Neural progenitor cell (in vitro differentiated cells): ENCODE data around the gene BNIPL. TPM values are rescaled to one million over a fixed set of nuclear protein-coding genes. Genes with fewer than 3 reads are reported as not detected.

Experiments
- DNase-seq: peaks from one replicate; pipeline ENCODE4 v3.0.0-alpha.2; 2016; ENCODE audit warnings: low spot score
- H2AFZ ChIP-seq: fragments of 200-600 bp; sonication (generic); replicated peaks from 2 replicates; pipeline ENCODE4 v1.6.1; 2016; ENCODE audit warnings: antibody characterized with exemption
- H3F3A ChIP-seq: fragments of 200-600 bp; sonication (generic); 2 replicates; pipeline ENCODE4 v1.6.1; 2016; ENCODE audit warnings: antibody characterized with exemption, low read depth
- H3K27ac ChIP-seq: fragments of 200-600 bp; sonication (generic); 2 replicates; pipeline ENCODE4 v1.5.1; 2016; ENCODE audit warnings: mild to moderate bottlenecking
- H3K27me3 ChIP-seq: fragments of 200-600 bp; sonication (generic); 2 replicates; pipeline ENCODE4 v1.6.1; 2016; ENCODE audit warnings: mild to moderate bottlenecking, moderate library complexity
- H3K36me3 ChIP-seq: fragments of 200-600 bp; sonication (generic); 2 replicates; pipeline ENCODE4 v1.5.1; 2016
- H3K4me1 ChIP-seq: fragments of 200-600 bp; sonication (generic); 2 replicates; pipeline ENCODE4 v1.6.1; 2016; ENCODE audit warnings: mixed run types
- H3K4me2 ChIP-seq: fragments of 200-600 bp; sonication (generic); 2 replicates; pipeline ENCODE4 v1.6.1; 2016
- H3K4me3 ChIP-seq: fragments of 200-600 bp; sonication (generic); 2 replicates; pipeline ENCODE4 v1.5.1; 2016
- H3K79me2 ChIP-seq: fragments of 200-600 bp; sonication (generic); 2 replicates; pipeline ENCODE4 v1.6.1; 2016; ENCODE audit warnings: low read depth
- H3K9ac ChIP-seq: fragments of 200-600 bp; sonication (generic); 2 replicates; pipeline ENCODE4 v1.6.1; 2016
- H3K9me3 ChIP-seq: fragments of 200-600 bp; sonication (generic); 2 replicates; pipeline ENCODE4 v1.5.1; 2016; ENCODE audit warnings: low read depth
- H4K20me1 ChIP-seq: fragments of 200-600 bp; sonication (generic); 2 replicates; pipeline ENCODE4 v1.6.1; 2016; ENCODE audit warnings: low read depth
- H3K27ac Mint-ChIP-seq: 3 replicates; pipeline ENCODE4 v1.8.0; 2021; ENCODE audit warnings: mixed read lengths
- H3K27me3 Mint-ChIP-seq: 2 replicates; pipeline ENCODE4 v1.8.0; 2022; ENCODE audit warnings: low read depth, mild to moderate bottlenecking, inconsistent platforms, moderate library complexity, mixed read lengths; ENCODE audit not compliant: insufficient read depth
- H3K36me3 Mint-ChIP-seq: 3 replicates; pipeline ENCODE4 v1.8.0; 2021; ENCODE audit warnings: mixed read lengths
- H3K4me1 Mint-ChIP-seq: 3 replicates; pipeline ENCODE4 v1.8.0; 2021; ENCODE audit warnings: mixed read lengths
- H3K4me3 Mint-ChIP-seq: 3 replicates; pipeline ENCODE4 v1.8.0; 2021; ENCODE audit warnings: mild to moderate bottlenecking, moderate library complexity, mixed read lengths
- H3K9me3 Mint-ChIP-seq: 3 replicates; pipeline ENCODE4 v1.8.0; 2020; ENCODE audit warnings: mixed read lengths
- EZH2 ChIP-seq: fragments of 200-600 bp; sonication (generic); IDR thresholded peaks from 2 replicates; pipeline ENCODE4 v1.6.1; 2017; ENCODE audit warnings: antibody characterized with exemption, mild to moderate bottlenecking, moderate library complexity
- EZH2phosphoT487 ChIP-seq: fragments of 200-600 bp; sonication (generic); IDR thresholded peaks from 2 replicates; pipeline ENCODE4 v1.6.1; 2017; ENCODE audit warnings: antibody characterized with exemption
- total RNA-seq: library from RNA; depleted of rRNA; stranded (reverse); fragments of >200 nt; gene quantifications from 2 replicates; pipeline ENCODE4 v1.2.3, GENCODE V29; 2015; ENCODE audit warnings: low replicate concordance
- TF ChIP-seq, protein P1 (sequence below): fragments of 200-600 bp; sonication (generic); IDR thresholded peaks from 2 replicates; pipeline ENCODE4 v1.5.1; 2017; ENCODE audit warnings: antibody characterized with exemption, mild to moderate bottlenecking

Gene BNIPL
- total RNA-seq, 1 donor from 2014 or later = 0.97 TPM

DNA sequence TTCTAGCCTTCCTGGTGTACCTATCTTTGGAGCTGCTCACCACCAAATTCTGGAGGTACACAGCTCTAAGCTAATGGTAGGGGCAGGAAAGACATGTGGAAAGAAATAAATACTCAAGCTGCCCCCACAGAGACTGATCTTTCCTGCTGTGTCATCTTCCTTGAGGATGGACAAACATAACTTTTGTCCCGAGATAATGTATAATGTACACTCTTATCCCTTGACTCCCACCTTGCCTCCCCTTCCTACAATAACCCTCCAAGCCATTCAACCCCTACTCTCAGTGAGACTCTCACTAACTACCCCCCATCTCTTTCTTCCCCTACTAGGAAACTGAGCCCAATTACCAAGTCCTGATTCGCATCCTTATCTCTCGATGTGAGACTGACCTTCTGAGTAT lies 42.1 kb upstream of the BNIPL start:
- no peak overlapping the region for H3K27ac Mint-ChIP-seq
- Histone ChIP-seq H3K9me3 (no peaks in the 10 kb centered on the region), H3K9ac (no peak overlapping the region), H3K4me2 (no peak overlapping the region), H3F3A (no peaks in the 10 kb centered on the region), H3K4me3 (no peak overlapping the region), H3K27ac (no peak overlapping the region), H3K27me3 (no peaks in the 10 kb centered on the region), H3K79me2 (no peaks in the 10 kb centered on the region), H2AFZ (no peak overlapping the region), H3K4me1 (peaks cover 3% of the 10 kb centered on the region), H4K20me1 (no peaks in the 10 kb centered on the region), H3K36me3 (no peaks in the 10 kb centered on the region)
- H3K4me3 Mint-ChIP-seq = no peak overlapping the region
- peaks cover 2% of the 10 kb centered on the region for H3K27me3 Mint-ChIP-seq
- no peak for TF ChIP-seq EZH2phosphoT487
- TF ChIP-seq, protein P1, sequence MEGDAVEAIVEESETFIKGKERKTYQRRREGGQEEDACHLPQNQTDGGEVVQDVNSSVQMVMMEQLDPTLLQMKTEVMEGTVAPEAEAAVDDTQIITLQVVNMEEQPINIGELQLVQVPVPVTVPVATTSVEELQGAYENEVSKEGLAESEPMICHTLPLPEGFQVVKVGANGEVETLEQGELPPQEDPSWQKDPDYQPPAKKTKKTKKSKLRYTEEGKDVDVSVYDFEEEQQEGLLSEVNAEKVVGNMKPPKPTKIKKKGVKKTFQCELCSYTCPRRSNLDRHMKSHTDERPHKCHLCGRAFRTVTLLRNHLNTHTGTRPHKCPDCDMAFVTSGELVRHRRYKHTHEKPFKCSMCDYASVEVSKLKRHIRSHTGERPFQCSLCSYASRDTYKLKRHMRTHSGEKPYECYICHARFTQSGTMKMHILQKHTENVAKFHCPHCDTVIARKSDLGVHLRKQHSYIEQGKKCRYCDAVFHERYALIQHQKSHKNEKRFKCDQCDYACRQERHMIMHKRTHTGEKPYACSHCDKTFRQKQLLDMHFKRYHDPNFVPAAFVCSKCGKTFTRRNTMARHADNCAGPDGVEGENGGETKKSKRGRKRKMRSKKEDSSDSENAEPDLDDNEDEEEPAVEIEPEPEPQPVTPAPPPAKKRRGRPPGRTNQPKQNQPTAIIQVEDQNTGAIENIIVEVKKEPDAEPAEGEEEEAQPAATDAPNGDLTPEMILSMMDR = no peak
- TF ChIP-seq EZH2 = no peak
- peaks cover 6% of the 10 kb centered on the region for H3K4me1 Mint-ChIP-seq
- H3K9me3 Mint-ChIP-seq = no peaks in the 10 kb centered on the region
- DNase-seq = no peak
- peaks cover 3% of the 10 kb centered on the region for H3K36me3 Mint-ChIP-seq

DNA sequence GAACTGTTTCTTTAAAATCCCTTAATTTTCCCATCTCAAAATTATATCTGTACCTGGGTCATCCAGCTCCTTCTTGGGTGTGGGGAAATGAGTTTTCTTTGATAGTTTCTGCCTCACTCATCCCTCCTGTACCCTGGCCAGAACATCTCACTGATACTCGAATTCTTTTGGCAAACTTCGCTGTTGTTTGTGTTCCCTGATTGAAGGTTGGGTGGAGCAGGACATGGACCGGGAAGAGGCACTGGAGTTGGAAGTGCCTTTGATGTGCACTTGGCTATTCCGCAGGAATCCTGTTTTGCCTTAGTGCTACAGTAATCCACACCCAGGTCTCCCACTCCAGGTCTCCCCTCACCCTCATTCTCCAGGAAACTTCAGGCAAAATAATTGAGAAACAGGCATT lies 40.9 kb upstream of the BNIPL start:
- Histone ChIP-seq H3K4me3 (no peak overlapping the region), H3K4me2 (no peak overlapping the region), H3K9me3 (no peaks in the 10 kb centered on the region), H3K27ac (no peak overlapping the region), H3K79me2 (no peaks in the 10 kb centered on the region), H3K27me3 (no peaks in the 10 kb centered on the region), H3K4me1 (peaks cover 3% of the 10 kb centered on the region), H2AFZ (peak overlapping the region; percentile 73), H3K9ac (no peak overlapping the region), H4K20me1 (no peaks in the 10 kb centered on the region), H3F3A (no peaks in the 10 kb centered on the region), H3K36me3 (no peaks in the 10 kb centered on the region)
- DNase-seq = no peak
- Mint-ChIP-seq H3K27me3 (peaks cover 2% of the 10 kb centered on the region), H3K9me3 (no peaks in the 10 kb centered on the region), H3K36me3 (peaks cover 6% of the 10 kb centered on the region), H3K4me1 (peaks cover 6% of the 10 kb centered on the region), H3K27ac (peak overlapping the region; percentile 78), H3K4me3 (peak overlapping the region; percentile 66)
- TF ChIP-seq EZH2 = no peak
- TF ChIP-seq EZH2phosphoT487 = no peak
- TF ChIP-seq, protein P1 = no peak

DNA sequence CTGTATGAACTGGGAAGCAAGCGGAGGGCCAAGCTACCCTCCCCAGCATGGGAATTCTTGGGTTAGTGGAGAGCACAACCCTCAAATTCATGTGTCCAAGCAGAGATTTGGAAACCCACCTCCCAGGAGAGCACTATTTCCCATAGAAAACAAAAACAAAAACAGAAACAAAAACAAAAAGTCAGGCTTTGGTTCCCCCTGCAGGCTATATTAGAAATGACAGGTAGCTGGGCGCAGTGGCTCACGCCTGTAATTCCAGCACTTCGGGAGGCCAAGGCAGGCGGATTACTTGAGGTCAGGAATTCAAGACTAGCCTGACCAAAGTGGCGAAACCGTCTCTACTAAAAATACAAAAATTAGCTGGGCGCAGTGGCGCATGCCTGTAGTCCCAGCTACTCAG lies 40.5 kb upstream of the BNIPL start:
- Mint-ChIP-seq H3K36me3 (peaks cover 7% of the 10 kb centered on the region), H3K9me3 (no peaks in the 10 kb centered on the region), H3K4me3 (peak overlapping the region; percentile 66), H3K27ac (peak overlapping the region; percentile 78), H3K27me3 (peaks cover 2% of the 10 kb centered on the region), H3K4me1 (peaks cover 6% of the 10 kb centered on the region)
- no peak overlapping the region for H3K4me2 ChIP-seq
- no peaks in the 10 kb centered on the region for H4K20me1 ChIP-seq
- DNase-seq = peak; percentile 60
- no peaks in the 10 kb centered on the region for H3F3A ChIP-seq
- no peak overlapping the region for H3K27ac ChIP-seq
- H3K27me3 ChIP-seq = no peaks in the 10 kb centered on the region
- H3K4me1 ChIP-seq = peaks cover 3% of the 10 kb centered on the region
- H2AFZ ChIP-seq = peak overlapping the region; percentile 73
- no peaks in the 10 kb centered on the region for H3K36me3 ChIP-seq
- H3K4me3 ChIP-seq = no peak overlapping the region
- H3K79me2 ChIP-seq = no peaks in the 10 kb centered on the region
- H3K9me3 ChIP-seq = no peaks in the 10 kb centered on the region
- H3K9ac ChIP-seq = no peak overlapping the region
- no peak for TF ChIP-seq EZH2
- TF ChIP-seq, protein P1 = peak; percentile 85
